HG03064 (cell line): ENCODE results near the gene TMEM91.

ENCODE experiments used
- ATAC-seq: cut with Tn5 transposase; IDR thresholded peaks from one replicate; pipeline ENCODE4 v1.9.1; 2021; ENCODE audit warnings: low read depth; ENCODE audit not compliant: unreplicated experiment

The TMEM91 gene

GRCh38 chr19:41427647-41428480 lies 51.5 kb downstream of the TMEM91 start:
- no peak for ATAC-seq

GRCh38 chr19:41428481-41428859 lies 52.1 kb downstream of the TMEM91 start:
- no peak for ATAC-seq

GRCh38 chr19:41430922-41431321 lies 54.6 kb downstream of the TMEM91 start:
- ATAC-seq = no peak

DNA sequence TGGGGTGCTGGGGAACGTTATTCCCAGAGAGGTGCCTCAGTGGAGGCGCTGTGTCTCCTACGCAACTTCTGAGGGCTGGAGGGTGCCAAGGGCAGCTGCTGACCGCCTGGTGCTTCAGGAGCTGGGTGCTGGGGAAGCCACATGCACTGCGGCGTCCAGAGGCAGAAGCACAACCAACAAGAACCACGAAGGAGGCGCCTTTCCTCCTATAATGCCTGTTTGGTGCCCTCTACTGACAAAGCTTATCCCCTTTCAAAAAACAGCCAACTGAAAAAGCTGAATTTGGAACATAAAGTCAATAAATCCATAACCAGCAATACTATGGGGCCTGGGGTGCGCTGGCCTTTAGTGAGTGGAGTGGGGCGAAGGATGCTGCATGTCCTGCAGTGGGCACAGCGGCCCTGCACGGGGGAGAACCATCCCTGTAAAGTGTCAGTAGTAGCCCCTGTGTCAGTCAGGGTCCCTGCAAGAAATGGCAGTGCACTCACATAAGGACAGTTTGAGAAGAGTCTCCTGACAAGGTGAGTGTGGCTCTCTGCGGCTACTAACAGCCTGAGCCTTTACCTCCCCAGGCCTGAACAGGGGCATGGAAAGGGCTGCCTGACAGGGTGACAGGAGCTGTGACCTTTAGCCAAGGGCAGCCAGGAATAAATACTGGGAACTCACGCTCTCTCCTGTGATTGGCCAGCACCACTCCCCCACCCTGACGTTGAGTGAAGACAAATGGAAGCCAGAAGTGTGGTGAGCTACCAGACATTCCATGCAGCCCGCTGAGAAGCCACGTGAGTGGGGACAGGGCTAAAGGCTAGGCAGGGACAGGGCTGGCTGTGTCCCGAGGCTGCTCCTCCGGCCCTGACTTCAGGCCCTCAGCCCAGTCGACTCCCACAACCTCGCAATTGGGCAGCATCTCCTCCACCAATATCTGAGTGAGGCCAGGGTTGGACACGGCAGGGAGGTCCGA lies 55.4 kb downstream of the TMEM91 start:
- ATAC-seq = no peak

- no peak for ATAC-seq
These were observed 56.8 kb downstream of the TMEM91 start for GRCh38 chr19:41433171-41433570.
